ENCODE results near the gene CATSPERE.

Gene CATSPERE

DNA sequence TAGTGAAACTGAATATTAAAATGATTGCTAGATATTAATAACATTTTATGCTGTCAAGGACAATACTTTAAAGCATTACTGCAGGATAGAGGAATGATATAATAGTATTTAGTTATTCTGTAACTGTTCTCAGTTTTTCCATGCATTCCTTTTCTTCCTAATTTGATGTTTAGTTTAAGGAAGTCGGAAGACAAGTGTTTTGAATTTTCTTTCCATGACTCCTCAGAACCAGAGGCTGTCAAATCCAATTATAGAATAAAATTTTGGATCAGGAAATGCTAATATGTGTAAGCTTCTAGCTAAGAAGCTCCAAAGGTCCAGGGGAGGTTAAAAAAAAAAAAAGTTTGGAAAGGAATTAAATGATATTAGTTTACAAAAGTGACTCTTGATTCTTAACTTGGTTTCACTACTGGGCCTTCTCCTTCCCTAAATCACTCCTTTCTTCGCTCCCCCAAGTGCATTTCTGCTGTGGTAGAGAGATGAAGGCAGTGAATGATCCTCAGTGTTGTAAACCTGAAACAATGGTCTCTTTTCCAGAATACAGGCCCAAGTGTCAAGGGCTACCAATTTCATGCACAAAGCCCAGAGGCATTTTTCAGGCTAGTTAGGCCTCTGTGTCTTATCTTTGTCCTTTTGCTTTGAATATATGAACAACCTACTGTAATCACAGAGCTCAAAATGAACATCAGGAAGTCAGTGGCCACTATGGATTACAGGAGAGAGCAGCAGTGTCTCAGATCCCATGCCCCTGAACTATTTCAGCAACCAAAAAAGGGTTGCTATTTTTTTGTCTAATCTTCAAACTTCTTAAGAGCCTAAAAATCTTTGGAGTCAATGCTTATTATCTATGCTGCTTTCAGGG, 15.5 kb upstream of the CATSPERE start:
- H3K9ac ChIP-seq (ENCODE audit: low read length), result no peak overlapping the region
- no peaks in the 10 kb centered on the region for H3K27me3 ChIP-seq (replicated peaks; ENCODE audit: insufficient read depth, low read length)
- peaks cover 9% of the 10 kb centered on the region for H3K36me3 ChIP-seq (replicated peaks; ENCODE audit: insufficient read depth, low read length)
- H4K20me1 ChIP-seq (ENCODE audit: insufficient read depth, low read length), result peaks cover 22% of the 10 kb centered on the region; the same call in 1 of the 2 replicates
- TF ChIP-seq EZH2 (optimal IDR thresholded peaks at IDR 0.05; ENCODE audit: low read depth, low read length) (no peak), EZH2phosphoT487 (IDR thresholded peaks at IDR 0.05; ENCODE audit: low read length) (no peak)
- TF ChIP-seq, protein P1, sequence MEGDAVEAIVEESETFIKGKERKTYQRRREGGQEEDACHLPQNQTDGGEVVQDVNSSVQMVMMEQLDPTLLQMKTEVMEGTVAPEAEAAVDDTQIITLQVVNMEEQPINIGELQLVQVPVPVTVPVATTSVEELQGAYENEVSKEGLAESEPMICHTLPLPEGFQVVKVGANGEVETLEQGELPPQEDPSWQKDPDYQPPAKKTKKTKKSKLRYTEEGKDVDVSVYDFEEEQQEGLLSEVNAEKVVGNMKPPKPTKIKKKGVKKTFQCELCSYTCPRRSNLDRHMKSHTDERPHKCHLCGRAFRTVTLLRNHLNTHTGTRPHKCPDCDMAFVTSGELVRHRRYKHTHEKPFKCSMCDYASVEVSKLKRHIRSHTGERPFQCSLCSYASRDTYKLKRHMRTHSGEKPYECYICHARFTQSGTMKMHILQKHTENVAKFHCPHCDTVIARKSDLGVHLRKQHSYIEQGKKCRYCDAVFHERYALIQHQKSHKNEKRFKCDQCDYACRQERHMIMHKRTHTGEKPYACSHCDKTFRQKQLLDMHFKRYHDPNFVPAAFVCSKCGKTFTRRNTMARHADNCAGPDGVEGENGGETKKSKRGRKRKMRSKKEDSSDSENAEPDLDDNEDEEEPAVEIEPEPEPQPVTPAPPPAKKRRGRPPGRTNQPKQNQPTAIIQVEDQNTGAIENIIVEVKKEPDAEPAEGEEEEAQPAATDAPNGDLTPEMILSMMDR (IDR thresholded peaks at IDR 0.05; ENCODE audit: low read length), result no peak
- peaks cover 14% of the 10 kb centered on the region for H3K4me1 ChIP-seq (ENCODE audit: low read length)
- no peak overlapping the region for H3K4me2 ChIP-seq (ENCODE audit: low read depth, low read length)
- no peaks in the 10 kb centered on the region for H3K9me3 ChIP-seq (replicated peaks; ENCODE audit: insufficient read depth, low read length)
- no peak overlapping the region for H2AFZ ChIP-seq (ENCODE audit: low read length)
- no peak overlapping the region for H3K4me3 ChIP-seq (ENCODE audit: low read length)
- 0 out of 2 replicates have a peak, but pooled peaks cover 5% of the 10 kb centered on the region for H3F3A ChIP-seq (ENCODE audit: insufficient read depth, low read length)
- no peaks in the 10 kb centered on the region for H3K9me2 ChIP-seq (replicated peaks; ENCODE audit: insufficient read depth, low read length)
- H3K79me2 ChIP-seq (ENCODE audit: low read length), result peaks cover 96% of the 10 kb centered on the region
- H3K27ac ChIP-seq (ENCODE audit: low read length), result no peak overlapping the region
- no peak for DNase-seq

GRCh38 chr1:244447024-244447423, 14.0 kb upstream of the CATSPERE start:
- no peak for DNase-seq
- Histone ChIP-seq H3K4me1 (ENCODE audit: low read length) (peaks cover 14% of the 10 kb centered on the region), H3K27ac (ENCODE audit: low read length) (no peak overlapping the region), H4K20me1 (ENCODE audit: insufficient read depth, low read length) (peaks cover 20% of the 10 kb centered on the region; the same call in 1 of the 2 replicates), H3K4me2 (ENCODE audit: low read depth, low read length) (no peak overlapping the region), H3K9me3 (replicated peaks; ENCODE audit: insufficient read depth, low read length) (no peaks in the 10 kb centered on the region), H3F3A (ENCODE audit: insufficient read depth, low read length) (peaks cover 16% of the 10 kb centered on the region), H3K79me2 (ENCODE audit: low read length) (peaks cover 93% of the 10 kb centered on the region), H3K36me3 (replicated peaks; ENCODE audit: insufficient read depth, low read length) (peaks cover 9% of the 10 kb centered on the region), H3K27me3 (replicated peaks; ENCODE audit: insufficient read depth, low read length) (no peaks in the 10 kb centered on the region), H2AFZ (ENCODE audit: low read length) (no peak overlapping the region), H3K9ac (ENCODE audit: low read length) (no peak overlapping the region), H3K4me3 (ENCODE audit: low read length) (no peak overlapping the region), H3K9me2 (replicated peaks; ENCODE audit: insufficient read depth, low read length) (no peaks in the 10 kb centered on the region)
- no peak for TF ChIP-seq EZH2phosphoT487 (IDR thresholded peaks at IDR 0.05; ENCODE audit: low read length)
- TF ChIP-seq EZH2 (optimal IDR thresholded peaks at IDR 0.05; ENCODE audit: low read depth, low read length), result no peak
- TF ChIP-seq, protein P1 (IDR thresholded peaks at IDR 0.05; ENCODE audit: low read length), result no peak

- no peak overlapping the region for H3K27ac ChIP-seq (ENCODE audit: low read length)
- H2AFZ ChIP-seq (ENCODE audit: low read length), result no peak overlapping the region
- H4K20me1 ChIP-seq (ENCODE audit: insufficient read depth, low read length), result peaks cover 20% of the 10 kb centered on the region; the same call in 1 of the 2 replicates
- DNase-seq, result no peak
- no peak overlapping the region for H3K4me2 ChIP-seq (ENCODE audit: low read depth, low read length)
- no peaks in the 10 kb centered on the region for H3K9me2 ChIP-seq (replicated peaks; ENCODE audit: insufficient read depth, low read length)
- H3K27me3 ChIP-seq (replicated peaks; ENCODE audit: insufficient read depth, low read length), result no peaks in the 10 kb centered on the region
- peaks cover 17% of the 10 kb centered on the region for H3K4me1 ChIP-seq (ENCODE audit: low read length)
- TF ChIP-seq, protein P1 (IDR thresholded peaks at IDR 0.05; ENCODE audit: low read length), result no peak
- no peak for TF ChIP-seq EZH2 (optimal IDR thresholded peaks at IDR 0.05; ENCODE audit: low read depth, low read length)
- TF ChIP-seq EZH2phosphoT487 (IDR thresholded peaks at IDR 0.05; ENCODE audit: low read length), result no peak
- H3K79me2 ChIP-seq (ENCODE audit: low read length), result peaks cover 88% of the 10 kb centered on the region
- H3F3A ChIP-seq (ENCODE audit: insufficient read depth, low read length), result peaks cover 16% of the 10 kb centered on the region
- no peak overlapping the region for H3K9ac ChIP-seq (ENCODE audit: low read length)
- no peak overlapping the region for H3K4me3 ChIP-seq (ENCODE audit: low read length)
- no peaks in the 10 kb centered on the region for H3K9me3 ChIP-seq (replicated peaks; ENCODE audit: insufficient read depth, low read length)
- peaks cover 9% of the 10 kb centered on the region for H3K36me3 ChIP-seq (replicated peaks; ENCODE audit: insufficient read depth, low read length)
Observed at GRCh38 chr1:244447552-244447951, 13.5 kb upstream of the CATSPERE start.

All from MM.1S (cell line).